Measurements from ENCODE around the gene TPM1.
"Not testable (repeated sequence)": the region's sequence is repeated elsewhere in the genome, so short reads cannot be mapped to it uniquely, and the experiment has no call there.

TPM1 gene

DNA sequence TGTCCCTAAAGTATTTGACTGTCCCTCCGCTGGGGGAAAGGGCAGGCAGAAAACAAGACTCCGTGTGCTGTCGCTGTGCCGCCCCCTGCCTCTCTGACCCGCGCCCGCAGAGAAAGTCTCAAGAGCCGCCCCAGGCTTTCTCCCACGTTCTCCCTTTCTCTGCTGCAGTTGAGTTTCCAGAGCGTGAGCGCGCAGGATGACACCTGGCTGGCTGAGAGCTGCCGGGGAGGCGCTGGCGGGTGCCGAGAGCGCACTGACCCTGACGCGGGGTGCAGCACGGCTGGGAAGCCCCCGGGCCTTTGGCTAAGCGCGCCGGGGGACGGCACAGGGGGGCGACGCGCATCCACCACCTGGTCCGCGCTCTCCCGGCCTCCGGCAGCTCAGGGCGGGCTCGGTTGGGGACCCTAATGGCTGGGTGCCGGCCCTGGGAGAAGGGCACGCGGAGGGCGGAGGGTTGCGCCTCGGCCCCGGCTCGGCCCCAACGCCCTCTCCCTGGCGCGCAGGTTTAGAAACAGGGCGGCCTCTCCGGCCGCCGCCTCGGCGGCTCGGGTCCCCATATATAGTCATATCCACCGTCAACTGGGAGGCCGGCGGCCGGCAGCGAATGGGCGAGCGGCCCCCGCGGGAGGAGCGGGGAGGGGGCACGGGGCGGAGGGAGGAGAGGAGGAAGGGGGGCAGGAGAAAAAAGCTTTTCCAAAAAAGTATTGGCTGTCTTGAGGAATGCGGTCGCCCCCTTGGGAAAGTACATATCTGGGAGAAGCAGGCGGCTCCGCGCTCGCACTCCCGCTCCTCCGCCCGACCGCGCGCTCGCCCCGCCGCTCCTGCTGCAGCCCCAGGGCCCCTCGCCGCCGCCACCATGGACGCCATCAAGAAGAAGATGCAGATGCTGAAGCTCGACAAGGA, at the start of gene TPM1:
Gene TPM1 (plus strand): TSS at position 774 of the 903 bp plus-strand sequence. CDS start 83 bp downstream, at position 857.
- DNase-seq (ENCODE audit: low read depth in 2 of 2): no peak

- no peak for DNase-seq (ENCODE audit: low read depth in 2 of 2)
Observed at GRCh38 chr15:62993066-62993465, 49.5 kb upstream of the TPM1 start.

- not testable (repeated sequence) for DNase-seq (ENCODE audit: low read depth in 2 of 2)
Observed at GRCh38 chr15:62993632-62994031, 48.9 kb upstream of the TPM1 start.

DNA sequence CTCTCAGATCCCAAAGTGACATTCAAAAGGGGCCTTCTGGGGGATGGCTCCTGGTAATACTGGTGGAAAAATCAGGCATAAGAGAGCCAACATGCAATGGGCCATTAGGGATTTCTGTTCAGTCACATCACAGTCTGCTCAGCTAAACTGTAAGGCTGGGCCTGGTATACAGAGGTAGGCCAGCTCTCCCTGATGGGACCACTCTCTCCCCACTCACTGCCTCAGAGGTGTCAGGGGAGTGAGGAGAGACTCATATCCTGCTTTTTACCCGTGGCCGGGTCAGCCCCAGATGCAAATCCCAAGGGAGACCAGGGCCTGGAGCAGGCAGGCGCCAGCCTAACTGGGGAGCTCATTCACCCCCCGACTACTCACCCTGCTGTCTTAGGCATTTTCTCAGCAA, 48.1 kb upstream of the TPM1 start:
- DNase-seq (ENCODE audit: low read depth in 2 of 2): no peak

DNA sequence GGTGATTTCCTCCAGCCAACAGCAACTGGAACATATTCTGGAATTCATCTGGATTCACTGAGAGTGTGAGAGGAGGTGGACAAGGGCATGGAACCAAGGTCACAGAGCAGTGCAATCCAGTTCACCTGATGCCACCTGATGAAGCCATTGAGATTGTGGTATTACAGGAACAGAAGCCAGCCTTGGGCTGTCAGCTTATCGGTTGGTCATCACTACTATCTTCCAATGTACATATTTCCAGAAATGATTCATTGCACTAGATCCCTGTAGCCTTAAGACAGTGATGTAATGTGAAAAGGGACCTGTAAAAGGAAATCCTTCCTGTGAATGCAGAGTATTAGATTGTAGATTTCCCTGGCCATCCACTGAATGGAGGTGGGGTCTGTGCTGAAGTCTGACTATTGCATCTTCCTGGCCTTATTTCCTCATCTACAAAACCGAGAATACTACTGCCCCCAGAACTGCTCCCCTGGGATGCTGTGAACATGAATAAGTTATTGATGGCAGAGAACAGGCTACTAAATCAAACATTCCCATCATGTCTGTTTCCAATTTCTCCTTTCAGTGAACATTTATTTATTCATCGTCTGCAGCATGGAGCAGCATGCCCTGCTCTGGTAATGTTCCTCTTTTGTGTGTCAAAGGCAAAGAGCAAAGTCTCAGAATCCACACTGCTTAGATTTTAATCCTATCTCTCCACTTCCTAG, 47.4 kb upstream of the TPM1 start:
- DNase-seq (ENCODE audit: low read depth in 2 of 2): no peak

DNA sequence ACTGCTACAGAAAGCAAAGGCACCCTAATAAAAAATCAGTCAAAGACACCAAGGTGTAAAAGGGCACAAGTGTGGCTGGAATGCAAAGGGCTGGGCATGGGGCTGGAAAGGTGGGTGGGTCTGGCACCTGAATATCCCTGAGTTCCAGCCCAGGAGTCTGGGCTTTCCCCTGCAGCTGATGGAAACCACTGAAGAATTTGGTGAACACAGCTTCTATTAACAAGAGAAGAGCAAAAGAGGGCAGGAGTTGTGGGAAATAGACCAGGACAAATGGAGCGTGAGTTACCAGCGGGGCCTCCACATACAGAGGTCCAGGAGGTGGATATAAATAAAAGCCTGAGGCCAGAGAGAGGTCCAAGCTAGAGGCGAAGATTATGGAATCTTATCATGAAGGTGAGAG, 45.1 kb upstream of the TPM1 start:
- no peak for DNase-seq (ENCODE audit: low read depth in 2 of 2)

GRCh38 chr15:62998262-62998890, 44.2 kb upstream of the TPM1 start:
- DNase-seq (ENCODE audit: low read depth in 2 of 2): no peak

DNA sequence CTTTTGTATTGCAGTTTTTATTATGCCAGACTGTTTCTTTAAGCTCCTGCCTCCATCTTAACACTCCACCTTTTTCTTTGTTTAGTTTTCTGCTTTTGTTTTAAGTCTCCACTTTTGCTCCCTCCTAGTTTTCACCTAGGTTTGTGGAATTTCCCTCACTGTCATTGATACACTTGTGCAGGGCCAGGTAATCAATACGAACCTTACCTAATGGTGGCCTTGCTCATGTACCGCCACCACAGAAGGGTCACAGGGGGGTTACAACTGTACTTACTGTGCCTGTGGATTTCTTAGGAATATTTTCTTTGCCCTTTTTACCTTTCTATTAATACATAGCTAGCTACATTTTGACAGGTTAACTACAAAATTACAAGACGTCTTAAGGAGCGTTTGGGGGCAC, 43.4 kb upstream of the TPM1 start:
- no peak for DNase-seq (ENCODE audit: low read depth in 2 of 2)

DNA sequence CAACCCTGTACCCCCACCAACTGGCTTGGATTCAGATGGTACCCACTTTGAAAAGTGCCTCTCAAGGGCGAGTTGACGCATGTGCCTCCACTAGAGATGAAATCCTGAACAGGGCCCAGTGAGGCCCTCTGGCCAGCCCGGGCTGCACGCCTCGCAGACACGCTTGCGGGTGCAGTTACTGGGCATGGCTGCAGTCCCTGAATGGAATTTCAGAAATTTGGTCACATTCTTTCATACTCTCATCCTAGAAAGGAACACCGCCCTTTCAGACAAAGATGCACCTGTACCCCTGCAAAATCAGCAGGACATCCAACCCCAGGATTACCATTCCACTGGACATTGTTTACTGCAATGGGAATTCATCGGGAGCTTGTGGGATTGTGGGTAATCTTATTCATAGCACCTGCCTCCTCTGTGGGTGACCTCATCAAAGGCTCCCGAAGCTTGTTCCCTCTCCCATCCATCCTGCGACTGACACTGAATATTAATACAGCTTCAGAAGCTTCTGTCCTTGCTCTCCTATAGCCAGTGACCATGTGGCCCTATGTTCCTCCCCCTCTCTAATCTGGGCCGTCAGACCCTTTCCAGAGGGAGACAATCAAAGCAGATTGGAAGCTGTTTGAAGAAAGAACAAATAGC, 42.5 kb upstream of the TPM1 start:
- DNase-seq (ENCODE audit: low read depth in 2 of 2): no peak

GRCh38 chr15:63000706-63001105, 41.8 kb upstream of the TPM1 start:
- no peak for DNase-seq (ENCODE audit: low read depth in 2 of 2)

DNA sequence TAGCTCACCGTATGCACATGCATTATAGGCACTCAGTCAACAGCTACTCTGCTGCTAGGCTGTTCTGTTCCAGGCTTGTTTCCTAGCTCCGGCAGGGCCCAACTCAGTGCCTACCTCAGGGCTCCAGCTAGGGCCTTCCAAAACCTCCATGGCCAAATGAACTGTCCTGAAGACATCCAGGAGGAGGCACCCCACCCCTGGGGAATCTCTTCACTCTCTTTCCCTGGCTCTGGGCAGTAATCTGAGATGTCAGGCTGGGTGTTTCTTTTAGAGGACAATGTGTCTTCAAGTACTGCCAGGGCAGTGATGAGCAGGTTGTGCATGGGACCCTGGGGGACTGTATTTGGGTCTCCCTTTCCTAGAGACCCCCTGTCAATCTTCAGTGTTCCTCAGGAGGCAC, 38.3 kb upstream of the TPM1 start:
- DNase-seq (ENCODE audit: low read depth in 2 of 2): no peak

GRCh38 chr15:63006032-63006878, 36.3 kb upstream of the TPM1 start:
- no peak for DNase-seq (ENCODE audit: low read depth in 2 of 2)

- no peak for DNase-seq (ENCODE audit: low read depth in 2 of 2)
Observed at GRCh38 chr15:63008333-63009049, 34.1 kb upstream of the TPM1 start.

- DNase-seq (ENCODE audit: low read depth in 2 of 2): no peak
Observed at GRCh38 chr15:63010386-63010785, 32.2 kb upstream of the TPM1 start.

GRCh38 chr15:63010920-63011693, 31.4 kb upstream of the TPM1 start:
- DNase-seq (ENCODE audit: low read depth in 2 of 2): no peak

GRCh38 chr15:63012444-63012843, 30.1 kb upstream of the TPM1 start:
- no peak for DNase-seq (ENCODE audit: low read depth in 2 of 2)

- no peak for DNase-seq (ENCODE audit: low read depth in 2 of 2)
Observed at GRCh38 chr15:63013052-63013808, 29.3 kb upstream of the TPM1 start.

DNA sequence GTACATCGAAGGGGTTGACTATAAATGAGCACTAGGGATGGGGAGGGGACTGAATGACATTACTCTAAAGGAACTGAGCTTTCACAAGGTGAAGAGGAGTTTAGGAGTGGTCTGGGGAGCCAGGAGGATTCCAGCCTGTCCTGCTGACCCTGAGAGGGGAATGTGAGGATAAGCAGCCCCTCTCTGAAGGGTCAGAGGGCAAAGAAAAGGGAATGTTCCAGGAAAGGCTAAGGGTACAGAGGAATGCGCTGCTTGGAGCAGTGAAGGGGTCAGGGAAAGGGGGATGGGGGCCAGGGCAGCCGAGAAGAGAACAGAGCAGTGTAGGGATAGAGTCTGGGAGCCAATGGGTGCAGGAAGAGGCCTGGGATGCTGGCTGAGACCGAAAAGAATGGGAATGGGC, 28.0 kb upstream of the TPM1 start:
- no peak for DNase-seq (ENCODE audit: low read depth in 2 of 2)

- DNase-seq (ENCODE audit: low read depth in 2 of 2): no peak
Observed at GRCh38 chr15:63015618-63016017, 26.9 kb upstream of the TPM1 start.
